DMS 273 (cell line): Measurements from ENCODE around the gene RRAGB.
"Not testable (repeated sequence)": the region's sequence is repeated elsewhere in the genome, so short reads cannot be mapped to it uniquely, and the experiment has no call there.

ENCODE experiments used
- DNase-seq: peaks from one replicate; lab custom pipeline; 2025; ENCODE audit not compliant: unreplicated experiment; lab: John Stamatoyannopoulos, UW

Gene RRAGB, protein sequence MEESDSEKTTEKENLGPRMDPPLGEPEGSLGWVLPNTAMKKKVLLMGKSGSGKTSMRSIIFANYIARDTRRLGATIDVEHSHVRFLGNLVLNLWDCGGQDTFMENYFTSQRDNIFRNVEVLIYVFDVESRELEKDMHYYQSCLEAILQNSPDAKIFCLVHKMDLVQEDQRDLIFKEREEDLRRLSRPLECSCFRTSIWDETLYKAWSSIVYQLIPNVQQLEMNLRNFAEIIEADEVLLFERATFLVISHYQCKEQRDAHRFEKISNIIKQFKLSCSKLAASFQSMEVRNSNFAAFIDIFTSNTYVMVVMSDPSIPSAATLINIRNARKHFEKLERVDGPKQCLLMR

DNA sequence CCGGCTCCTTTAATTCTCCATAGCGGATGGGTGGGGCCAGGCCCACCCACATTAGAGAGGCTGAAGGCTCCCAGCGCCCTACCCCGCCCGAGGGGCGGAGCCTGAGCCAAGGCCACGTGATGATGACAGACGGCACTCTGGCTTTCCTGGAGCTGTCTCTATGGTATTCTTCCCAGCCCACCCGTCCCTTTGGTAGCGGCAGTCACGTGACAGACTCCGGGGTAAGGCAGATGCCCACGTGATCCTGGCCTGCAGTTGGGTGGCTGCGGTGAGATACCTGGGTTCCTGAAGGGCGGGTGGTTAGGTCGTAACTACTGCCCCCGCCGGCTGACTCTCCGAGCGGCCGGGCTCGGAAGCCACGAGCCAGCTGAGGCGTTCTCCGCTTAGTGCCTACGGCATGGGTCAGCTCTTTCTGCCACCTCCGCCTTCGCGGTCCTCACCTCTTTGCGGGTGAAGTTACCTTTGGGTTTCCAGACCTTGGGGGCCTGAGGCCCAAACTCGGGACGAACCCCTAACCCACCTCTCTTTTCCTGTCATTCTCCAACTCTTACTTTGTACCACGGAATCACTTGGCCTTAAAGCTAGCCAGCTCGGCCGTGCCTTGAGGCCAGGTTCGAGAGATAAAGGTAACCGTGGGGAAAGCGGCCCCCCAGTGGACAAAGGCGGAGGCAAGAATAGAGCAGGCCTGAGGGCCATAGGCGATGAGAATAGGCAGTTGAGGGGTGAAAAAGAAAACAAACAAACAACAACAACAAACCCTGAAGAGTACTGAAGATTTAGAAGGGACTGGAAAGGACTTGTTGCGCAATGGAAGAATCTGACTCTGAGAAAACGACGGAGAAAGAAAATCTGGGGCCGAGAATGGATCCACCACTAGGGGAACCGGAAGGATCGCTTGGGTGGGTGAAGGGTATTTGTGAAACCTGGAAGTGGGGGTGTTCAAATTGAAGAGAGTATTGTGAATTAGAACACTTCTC is at the start of gene RRAGB:
TSS of gene RRAGB (plus strand) at position 229 of the 977 bp plus-strand sequence. CDS start at position 808, 579 bp downstream.
- peak; percentile 98 for DNase-seq

DNA sequence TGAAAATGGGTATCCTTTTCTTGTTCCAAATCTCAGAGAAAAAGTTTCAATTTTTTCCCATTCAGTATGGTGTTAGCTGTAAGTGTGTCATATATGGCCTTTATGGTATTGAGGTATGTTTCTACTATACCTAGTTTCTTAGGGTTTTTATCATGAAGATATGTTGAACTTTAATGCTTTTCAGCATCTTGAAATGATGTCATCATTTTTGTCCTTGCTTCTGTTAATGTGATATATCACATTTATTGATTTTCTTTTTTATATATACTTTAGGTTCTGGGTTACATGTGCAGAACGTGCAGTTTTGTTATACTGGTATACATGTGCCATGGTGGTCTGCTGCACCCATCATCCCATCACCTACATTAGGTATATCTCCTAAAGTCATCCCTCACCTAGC is 49.5 kb upstream of the RRAGB start:
- no peak for DNase-seq

DNA sequence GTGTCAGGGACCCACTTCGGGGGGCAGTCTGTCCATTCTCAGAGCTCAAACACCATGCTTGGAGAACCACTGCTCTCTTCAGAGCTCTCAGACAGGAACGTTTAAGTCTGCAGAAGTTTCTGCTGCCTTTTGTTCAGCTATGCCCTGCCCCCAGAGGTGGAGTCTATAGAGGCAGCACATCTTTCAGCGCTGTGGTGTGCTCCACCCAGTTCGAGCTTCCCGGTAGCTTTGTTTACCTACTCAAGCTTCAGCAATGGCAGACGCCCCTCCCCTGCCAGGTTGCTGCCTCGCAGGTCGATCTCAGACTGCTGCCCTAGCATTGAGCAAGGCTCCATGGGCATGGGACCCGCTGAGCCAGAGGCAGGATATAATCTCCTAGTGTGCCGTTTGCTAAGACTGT is 29.0 kb upstream of the RRAGB start:
- not testable (repeated sequence) for DNase-seq

DNA sequence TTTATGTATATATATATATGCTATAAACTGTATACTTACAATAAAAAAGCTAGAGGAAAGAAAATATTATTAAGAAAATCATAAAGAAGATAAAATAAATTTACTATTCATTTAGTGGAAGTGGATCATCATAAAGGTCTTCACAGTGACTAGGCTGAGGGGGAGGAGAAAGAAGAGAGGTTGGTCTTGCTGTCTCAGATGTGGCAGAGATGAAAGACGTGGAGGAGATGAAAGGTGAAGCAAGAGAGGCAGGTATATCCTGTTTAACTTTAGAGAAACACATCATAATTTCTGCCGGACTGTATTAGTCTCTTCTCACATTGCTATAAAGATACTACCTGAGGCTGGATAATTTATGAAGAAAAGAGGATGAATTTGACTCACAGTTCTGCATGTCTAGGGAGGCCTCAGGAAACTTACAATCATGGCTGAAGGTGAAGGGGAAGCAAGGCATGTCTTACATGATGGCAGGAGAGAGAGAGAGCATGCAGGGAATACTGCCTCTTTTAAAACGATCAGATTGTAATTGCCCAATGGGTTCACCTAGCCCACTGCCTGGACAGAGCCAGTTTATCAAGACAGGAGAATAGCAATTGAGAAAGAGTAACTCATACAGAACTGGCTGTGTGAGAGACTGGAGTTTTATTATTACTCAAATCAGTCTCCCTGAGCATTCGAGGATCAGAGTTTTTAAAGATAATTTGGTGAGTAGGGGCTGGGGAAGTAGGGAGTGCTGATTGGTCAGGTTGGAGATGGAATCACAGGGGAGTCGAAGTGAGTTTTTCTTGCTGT is 22.1 kb upstream of the RRAGB start:
- DNase-seq = no peak

DNA sequence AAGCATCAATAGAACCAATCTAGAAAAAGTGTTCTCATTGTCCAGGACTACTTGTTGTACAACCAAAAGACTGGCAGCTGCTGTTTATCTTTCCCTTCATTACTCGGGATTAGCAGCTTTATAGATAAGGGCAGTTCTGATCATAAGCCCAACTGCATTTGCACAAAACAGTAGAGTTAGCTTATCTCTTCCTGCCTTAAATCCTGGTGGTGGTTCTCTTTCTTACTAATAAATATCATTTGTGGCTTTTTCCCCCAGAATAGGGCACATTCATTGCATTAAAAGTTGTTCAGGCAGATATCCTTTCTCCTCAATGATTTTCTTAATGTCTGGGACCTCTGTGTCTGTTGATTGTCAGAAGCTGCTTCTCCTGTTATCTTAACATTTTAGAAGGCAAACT is 20.2 kb upstream of the RRAGB start:
- DNase-seq = no peak

DNA sequence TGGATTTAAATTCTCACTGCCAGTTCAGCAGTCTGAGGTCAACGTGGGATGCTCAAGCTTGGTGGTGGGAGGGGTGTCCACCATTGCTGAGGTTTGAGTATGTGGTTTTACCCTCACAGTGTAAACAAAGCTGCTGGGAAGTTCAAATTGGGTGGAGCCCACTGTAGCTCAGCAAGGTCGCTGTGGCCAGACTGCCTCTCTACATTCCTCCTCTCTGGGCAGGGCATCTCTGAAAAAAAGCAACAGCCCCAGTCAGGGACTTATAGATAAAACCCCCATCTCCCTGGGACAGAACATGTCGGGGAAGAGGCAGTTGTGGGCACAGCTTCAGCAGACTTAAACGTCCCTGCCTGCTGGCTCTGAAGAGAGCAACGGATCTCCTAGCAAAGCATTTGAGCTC is 14.9 kb upstream of the RRAGB start:
- DNase-seq = no peak

DNA sequence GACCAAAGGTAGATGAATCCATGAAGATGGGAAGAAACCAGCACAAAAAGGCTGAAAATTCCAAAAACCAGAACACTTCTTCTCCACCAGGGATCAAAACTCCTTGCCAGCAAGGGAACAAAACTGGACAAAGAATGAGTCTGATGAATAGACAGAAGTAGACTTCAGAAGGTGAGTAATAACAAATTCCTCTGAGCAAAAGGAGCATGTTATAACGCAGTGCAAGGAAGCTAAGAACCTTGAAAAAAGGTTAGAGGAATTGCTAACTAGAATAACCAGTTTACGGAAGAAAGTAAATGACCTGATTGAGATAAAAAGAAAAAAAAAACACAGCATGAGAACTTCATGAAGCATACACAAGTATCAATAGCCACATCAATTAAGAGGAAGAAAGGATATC is 14.1 kb upstream of the RRAGB start:
- DNase-seq = not testable (repeated sequence)

DNA sequence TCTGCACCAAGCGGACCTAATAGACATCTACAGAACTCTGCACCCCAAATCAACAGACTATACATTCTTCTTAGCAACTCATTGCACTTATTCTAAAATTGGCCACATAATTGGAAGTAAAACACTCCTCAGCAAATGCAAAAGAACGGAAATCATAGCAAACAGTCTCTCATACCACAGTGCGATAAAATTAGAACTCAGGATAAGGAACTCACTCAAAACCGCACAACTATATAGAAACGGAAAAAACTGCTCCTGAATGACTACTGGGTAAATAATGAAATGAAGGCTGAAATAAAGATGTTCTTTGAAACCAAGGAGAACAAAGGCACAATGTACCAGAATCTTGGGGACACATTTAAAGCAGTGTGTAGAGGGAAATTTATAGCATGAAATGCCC is 12.5 kb upstream of the RRAGB start:
- not testable (repeated sequence) for DNase-seq

DNA sequence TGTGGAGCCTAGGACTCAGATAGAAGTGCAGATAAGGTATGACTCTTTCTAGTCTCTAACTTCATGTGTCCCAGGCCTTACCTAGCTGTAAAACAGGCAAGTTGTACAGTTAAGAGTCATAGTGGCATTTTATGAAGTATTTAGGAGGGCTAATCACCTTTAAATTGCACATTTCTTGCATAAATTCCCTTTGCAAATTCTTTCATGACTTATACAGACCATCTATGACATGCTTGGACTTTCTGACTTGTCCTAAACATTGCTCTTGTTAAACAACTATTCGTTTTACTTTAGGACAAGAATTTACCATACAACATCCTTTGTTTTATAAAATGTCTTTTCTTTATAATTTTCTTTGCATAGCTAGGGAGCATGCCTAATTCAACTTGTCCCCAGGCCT is 7.8 kb upstream of the RRAGB start:
- DNase-seq = peak; percentile 48

DNA sequence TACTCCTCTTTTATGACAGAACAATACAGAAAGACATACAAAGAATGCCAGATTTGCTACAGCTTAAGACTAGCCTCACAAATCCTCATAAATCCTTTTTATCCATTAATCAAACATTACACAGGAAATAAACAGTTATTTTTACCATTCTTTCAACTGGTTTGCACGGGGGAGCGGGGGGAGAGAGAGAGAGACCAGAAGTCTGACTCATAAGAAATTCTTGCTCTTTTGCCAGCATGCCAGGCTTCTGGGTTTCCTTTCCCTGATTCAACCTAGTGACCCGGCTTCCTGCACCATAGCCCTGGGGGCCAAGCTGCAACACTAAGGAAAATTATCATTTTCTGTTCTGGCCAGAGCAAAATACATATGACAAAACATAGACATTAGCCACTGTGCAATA is 6.8 kb upstream of the RRAGB start:
- DNase-seq = no peak

DNA sequence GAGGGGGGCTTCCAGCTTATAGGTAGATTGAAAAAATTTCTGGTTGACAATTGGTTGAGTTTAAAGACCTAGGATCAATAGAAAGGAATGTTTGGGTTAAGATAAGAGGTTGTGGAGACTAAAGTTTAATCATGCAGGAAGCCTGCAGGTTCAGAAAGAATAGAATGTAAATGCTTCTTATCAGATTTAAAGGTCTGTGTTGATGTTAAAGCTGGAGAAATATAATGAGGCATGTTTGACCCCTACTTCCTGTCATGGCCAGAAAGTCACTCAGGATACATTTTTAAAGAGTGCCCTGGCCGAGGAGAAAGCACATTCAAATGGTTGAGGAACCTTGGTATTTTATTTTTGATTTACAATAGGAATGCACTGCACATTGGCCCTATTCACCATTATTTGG is 3.9 kb upstream of the RRAGB start:
- no peak for DNase-seq

DNA sequence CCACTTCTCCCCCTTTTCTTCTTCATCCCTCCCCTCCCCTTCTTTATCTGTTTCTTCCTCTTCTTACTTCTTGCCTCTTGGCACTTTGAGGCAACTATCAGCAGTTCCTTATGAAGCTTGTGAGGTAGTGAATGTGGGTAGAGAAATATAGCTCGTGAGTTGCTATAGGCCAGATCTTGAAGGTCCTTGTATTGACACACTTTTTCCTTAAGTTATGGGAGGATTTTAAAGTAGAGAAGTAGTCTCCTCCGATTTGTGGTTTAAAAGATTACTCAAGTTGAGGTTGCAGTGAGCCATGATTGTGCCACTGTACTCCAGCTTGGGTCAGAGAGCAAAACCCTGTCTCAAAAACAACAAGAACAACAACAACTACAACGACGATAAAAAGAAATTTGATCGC is 3.4 kb upstream of the RRAGB start:
- DNase-seq = no peak

DNA sequence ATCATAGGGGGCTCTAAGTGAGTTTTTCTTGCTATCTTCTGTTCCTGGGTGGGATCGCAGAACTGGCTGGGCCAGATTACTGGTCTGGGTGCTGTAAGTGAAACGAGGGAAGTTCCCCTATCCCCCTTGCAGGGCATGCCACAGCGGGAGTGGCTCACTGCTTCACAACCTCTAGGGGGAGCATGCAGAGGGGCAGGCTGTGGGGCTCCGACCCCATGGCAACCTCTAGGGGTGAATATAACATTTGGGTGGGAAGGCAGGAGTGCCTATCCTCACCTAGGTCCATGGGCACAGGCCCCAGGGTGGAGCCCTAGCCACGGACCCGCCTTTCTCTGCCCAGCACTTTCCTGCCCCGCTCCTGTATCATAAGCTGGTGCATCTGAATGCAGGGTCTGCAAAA is 1.7 kb upstream of the RRAGB start:
- DNase-seq = peak; percentile 21

DNA sequence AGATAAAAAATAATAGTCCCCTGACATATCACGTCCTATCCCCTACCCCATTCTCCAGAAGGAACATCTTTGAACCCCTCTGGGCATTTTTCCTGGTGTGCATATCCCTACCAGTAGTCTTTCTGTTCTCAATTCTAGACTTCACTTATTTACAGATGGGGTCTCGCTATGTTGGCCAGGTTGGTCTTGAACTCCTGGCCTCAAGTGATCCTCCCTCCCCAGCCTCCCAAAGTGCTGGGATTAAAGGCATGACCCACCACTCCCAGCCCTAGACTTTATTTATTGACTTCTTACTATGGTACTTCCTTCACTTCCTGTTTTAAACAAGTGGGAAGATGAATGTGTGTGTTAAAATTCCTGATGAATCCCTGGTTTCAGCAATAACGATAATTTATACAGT is 612 bp upstream of the RRAGB start:
- no peak for DNase-seq

DNA sequence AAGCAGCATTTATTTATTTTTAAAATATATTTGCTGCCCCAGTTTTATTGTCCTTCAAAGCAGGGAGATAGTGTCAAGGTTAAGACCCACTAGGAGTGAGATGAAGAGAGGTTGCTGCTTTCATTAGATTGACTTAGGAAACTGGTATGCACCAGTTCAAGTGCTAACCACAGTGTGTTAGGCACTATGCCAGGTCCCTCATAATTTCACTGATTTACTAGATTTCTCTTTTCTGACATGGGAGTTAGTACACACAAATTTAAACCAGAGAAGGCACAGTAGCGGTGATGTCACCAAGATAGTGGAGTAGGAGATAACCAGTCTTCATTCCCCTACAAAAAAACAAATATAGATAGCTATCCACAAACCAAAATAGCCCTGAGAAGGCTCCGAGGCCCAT is 14.3 kb downstream of the RRAGB start:
- no peak for DNase-seq

DNA sequence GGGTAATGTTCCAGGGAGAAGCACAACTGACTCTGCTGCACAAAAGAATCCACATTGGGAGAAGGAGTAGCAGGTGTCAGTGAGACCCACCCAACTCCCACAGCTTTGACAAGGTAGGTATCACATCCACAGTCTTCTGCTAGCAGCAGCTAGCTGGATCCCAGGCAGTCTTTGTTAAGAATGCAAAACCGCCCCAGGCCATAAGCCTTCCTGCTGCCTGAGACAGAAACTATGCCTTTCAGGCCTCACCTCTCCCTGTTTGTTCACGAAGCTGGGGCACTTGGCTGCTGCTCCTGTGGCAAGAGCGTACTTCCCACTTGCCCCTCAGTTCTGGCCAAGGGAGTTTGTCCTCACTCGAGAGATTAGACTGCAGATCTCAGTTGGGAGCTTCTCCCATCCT is 21.4 kb downstream of the RRAGB start:
- DNase-seq = no peak

DNA sequence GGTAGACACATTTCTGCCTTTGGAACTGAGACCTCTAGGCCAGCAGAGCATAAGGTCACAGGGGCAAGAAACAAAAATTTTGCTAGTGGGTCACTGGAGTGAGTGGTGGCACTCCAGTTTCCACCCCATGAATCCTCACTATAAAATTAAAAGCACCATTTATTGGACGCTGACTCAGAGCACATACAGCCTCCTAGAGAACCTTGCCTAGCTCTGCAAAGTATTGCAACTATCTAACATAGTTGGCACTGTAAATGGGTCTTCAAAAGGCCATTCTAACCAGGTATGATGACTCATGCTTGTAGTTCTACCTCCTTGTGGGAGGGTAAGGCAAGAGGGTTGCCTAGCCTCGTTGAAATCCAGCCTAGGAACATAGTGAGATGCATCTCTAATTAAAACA is 25.1 kb downstream of the RRAGB start:
- DNase-seq = no peak

DNA sequence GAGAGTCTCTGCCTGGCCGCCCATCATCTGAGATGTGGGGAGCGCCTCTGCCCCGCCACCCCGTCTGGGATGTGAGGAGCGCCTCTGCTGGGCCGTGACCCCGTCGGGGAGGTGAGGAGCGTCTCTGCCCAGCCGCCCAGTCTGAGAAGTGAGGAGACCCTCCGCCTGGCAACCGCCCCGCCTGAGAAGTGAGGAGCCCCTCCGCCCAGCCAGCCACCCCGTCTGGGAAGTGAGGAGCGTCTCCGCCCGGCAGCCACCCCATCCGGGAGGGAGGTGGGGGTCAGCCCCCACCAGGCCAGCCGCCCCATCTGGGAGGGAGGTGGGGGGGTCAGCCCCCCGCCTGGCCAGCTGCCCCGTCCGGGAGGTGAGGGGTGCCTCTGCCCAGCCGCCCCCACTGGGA is 30.9 kb downstream of the RRAGB start:
- not testable (repeated sequence) for DNase-seq

DNA sequence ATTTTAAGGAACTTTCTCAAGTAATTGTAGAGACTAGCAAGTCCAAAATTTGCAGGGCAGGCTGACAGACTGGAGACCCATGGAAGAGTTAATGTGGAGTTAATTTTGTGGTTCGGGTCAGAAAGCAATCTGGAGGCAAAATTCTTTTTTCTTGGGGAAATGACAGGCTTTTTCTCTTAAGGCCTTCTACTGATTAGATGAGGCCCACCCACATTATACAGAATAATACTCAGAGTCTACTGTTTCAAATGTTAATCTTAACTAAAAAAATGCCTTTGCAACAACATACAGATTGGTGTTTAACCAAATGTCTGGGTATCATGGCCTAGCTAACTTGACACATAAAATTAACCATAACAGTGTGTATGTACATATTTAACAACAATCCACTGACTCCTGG is 32.7 kb downstream of the RRAGB start:
- no peak for DNase-seq

DNA sequence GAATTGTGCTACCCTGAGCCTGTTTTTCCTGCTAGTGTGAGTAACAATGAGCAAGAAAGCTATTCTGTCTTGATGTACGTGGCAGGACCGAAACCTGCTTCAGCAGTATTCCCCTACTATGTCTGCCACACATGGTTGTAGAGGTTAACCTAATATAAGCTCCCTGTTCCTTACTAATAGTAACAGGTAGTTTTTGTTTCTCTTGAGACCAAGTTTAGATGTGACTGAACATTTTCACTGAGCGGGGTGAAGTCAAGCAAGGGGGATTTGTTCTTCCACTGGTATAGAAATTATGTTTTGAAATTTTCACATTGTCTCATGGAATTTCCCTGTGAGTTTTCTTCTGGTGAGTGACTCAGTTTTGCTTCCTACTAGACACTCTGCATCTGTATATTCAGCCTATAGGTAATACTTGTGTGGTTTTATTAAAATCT is 37.3 kb downstream of the RRAGB start:
- DNase-seq = no peak

DNA sequence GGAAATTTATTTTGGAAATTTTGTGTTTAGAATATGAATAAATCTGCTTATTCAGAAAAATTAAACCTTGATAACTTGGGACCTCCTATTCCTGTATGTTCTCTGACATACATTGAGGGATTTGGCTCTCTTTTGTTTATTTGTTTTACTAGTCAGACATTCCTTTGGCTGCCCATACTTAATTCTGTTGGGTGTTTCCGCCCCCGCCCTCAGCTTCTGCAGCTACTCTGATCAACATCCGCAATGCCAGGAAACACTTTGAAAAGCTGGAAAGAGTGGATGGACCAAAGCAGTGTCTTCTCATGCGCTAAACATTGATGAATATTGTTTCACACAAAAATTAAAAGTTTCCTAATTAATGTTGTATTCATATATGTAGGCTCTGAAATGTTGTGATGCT is 40.5 kb downstream of the RRAGB start:
- no peak for DNase-seq
